GM15510 (cell line): ENCODE measurements around the gene DECR2.
A peak's percentile ranks its signal among the peaks of the same experiment; 100 is the strongest.

Experiments used
- POLR2A ChIP-seq: IDR thresholded peaks from 3 replicates; pipeline ENCODE4 v1.6.1; 2011; ENCODE audit warnings: borderline replicate concordance; ENCODE audit not compliant: insufficient read length; ENCODE audit errors: extremely low read depth

Gene DECR2

GRCh38 chr16:381789-382717, 19.6 kb upstream of the DECR2 start, which contains the start of gene PGAP6:
PGAP6 (minus strand) TSS chr16:381978; CDS start chr16:381821, 157 bp downstream.
- TF ChIP-seq POLR2A: peak; percentile 77

GRCh38 chr16:383326-384051, 18.2 kb upstream of the DECR2 start:
- TF ChIP-seq POLR2A: peak; percentile 41

GRCh38 chr16:386641-387156, 15.0 kb upstream of the DECR2 start:
- no peak for TF ChIP-seq POLR2A

- TF ChIP-seq POLR2A: no peak
Observed at GRCh38 chr16:389352-389751, 12.3 kb upstream of the DECR2 start.

GRCh38 chr16:391885-392335, 9.8 kb upstream of the DECR2 start:
- TF ChIP-seq POLR2A: no peak

- TF ChIP-seq POLR2A: no peak
Observed at GRCh38 chr16:392450-393030, 9.1 kb upstream of the DECR2 start.

GRCh38 chr16:396199-396598, 5.5 kb upstream of the DECR2 start:
- TF ChIP-seq POLR2A: no peak

- TF ChIP-seq POLR2A: no peak
Observed at GRCh38 chr16:396605-397004, 5.1 kb upstream of the DECR2 start.

GRCh38 chr16:397135-397661, 4.5 kb upstream of the DECR2 start, which contains the start of gene NME4:
NME4 (plus strand) TSS chr16:397199; CDS start chr16:397223, 24 bp downstream.
- TF ChIP-seq POLR2A: peak; percentile 60

GRCh38 chr16:397736-398332, 3.9 kb upstream of the DECR2 start:
- TF ChIP-seq POLR2A: no peak

- TF ChIP-seq POLR2A: no peak
Observed at GRCh38 chr16:398561-399339, 2.9 kb upstream of the DECR2 start.

- TF ChIP-seq POLR2A: no peak
Observed at GRCh38 chr16:399340-400019, 2.2 kb upstream of the DECR2 start.

GRCh38 chr16:400061-400591, 1.6 kb upstream of the DECR2 start:
- no peak for TF ChIP-seq POLR2A
